Muscle of back (tissue), 11 donors: ENCODE data around the gene SYTL2. TPM values are rescaled to one million over a fixed set of nuclear protein-coding genes. Genes with fewer than 3 reads are reported as not detected.

ENCODE experiments used
- DNase-seq, 3 donors: peaks; one replicate each; pipeline versions ENCODE4 v3.0.0 to v3.0.0-alpha.2; 2013
- polyA plus RNA-seq, 10 donors: library from polyadenylated mRNA; unstranded; fragments of 120-200 nt; gene quantifications; one replicate each; pipeline ENCODE4 v1.2.1, GENCODE V29; 2013; ENCODE audit not compliant: insufficient read length in 10 of 10

Gene SYTL2
- polyA plus RNA-seq, 10 donors = 48.8 to 134 (median 81.9) TPM

DNA sequence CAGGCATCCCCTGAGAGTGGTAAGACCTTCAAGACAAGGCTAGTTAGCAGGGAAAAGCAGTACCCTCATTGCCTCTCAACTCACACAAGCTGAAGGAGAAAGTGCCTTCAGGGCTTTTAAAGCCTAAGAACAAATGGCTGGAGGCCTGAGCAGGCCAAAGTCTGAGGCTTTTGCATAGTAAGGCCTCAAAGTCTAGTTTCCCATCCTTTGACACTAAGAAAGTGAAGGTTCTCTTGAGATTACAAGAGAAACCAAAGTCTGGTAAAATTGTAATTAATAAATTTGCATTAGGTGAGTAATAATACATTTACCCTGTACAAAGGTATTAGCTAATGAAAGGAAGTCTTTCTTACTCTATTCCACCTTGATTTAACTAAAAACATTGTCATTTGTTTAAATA, 78.0 kb downstream of the SYTL2 start:
- no peak for DNase-seq

DNA sequence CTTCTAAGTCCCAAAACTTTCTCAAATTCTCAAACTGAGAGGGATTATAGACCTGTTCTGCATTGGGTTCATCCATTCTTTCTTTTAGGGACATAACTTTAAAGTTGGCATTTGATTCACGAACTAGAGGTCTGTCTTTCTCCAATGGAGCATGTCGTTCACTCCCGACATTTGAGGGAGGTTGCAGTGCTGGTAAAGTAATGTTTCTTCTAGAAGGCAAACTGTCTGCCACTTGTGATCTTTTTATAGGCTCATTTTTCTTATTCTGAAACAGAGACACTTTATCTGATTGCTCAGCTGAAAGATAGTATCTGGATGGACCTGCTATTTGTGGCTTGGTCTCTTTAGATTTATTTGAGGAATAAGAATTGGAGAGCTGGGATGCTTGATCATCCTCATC, 84.6 kb downstream of the SYTL2 start:
- DNase-seq = no peak

DNA sequence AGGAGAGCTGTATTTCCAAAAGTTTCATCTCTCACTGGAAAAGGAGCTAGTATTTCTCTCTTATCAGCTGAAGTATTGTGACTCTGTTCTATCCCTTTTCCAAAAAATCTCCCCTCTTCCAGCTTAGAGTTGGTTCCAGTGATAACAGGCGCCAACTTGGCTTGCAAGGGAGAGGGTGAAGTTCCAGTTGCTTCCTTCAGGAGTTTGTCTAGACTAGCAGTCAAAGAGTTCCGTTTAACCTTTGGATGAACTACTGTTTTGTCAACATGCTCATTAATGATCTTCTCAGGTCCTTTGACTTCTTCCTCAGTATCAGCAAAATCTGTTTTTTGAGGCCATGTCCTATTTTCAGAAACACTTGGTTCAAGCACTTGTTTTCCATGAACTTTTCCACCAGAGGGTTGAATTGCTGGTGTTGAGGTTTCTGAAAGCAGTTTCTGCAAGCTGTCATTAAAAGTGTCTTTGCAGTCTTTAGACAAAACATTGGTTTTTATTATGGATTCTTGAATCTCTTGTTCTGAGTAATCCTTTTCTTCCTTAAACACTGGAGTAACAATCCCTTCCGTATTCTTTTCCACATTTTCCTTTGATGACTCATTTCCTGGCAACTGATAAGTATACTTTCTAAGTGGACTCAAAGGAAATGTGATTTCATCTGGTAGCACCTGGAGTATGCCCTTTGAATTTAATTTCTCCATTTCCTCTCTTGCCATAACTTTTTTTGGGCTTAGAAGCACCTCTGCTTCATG, 85.3 kb downstream of the SYTL2 start:
- peak in 1 of 3 donors; percentile 85 for DNase-seq

DNA sequence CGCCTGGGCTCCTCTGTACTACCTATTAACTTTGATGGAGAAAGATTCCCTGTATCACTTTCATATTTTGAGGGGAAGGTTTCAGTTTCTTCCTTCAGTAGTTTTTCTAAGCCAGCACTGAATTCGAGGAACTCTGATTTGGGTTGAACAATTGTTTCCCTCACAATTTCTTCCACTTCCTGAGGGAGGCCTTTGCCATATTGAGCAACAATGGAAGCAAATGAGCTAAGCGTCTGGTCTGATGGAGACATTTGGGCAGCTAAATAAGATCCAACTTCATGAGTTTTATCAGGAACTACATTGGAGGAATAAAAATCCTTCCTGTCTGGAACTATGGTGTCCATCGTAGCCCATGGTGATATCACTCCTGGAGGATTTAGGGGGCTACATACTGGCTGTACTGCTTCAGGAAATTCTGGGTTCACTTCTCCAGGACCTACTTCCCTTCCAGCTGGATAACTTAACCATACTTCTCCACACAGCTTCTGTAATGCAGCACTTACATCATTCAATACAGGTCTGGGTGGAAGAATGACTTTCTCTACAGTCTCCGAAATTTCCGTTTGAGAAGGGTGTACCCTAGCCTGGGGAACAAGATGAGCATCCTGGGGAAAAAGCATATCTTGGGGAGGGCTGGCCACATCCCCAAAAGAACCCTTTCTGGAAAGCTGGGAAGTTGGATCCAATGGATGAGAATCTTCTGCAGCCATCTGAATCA, 86.0 kb downstream of the SYTL2 start:
- no peak for DNase-seq

DNA sequence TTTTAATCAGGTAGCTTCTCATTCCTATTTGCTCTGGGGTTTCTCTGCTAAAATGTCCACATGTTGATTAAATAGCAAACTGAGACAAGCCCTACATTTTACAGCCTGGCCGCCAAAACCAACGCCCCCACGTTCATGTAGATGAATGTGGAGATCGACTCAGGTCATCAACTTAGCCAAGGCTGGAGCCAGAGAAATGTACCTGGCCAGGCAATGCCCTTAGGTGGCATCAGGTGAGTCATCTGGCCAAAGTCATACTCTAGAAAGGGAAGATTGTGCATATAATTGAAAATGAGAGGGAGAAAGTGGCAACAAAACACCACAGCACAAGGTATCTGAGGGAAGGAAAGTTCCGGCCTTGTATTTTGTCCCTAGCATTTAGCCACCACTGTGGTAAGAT, 87.9 kb downstream of the SYTL2 start:
- no peak for DNase-seq

DNA sequence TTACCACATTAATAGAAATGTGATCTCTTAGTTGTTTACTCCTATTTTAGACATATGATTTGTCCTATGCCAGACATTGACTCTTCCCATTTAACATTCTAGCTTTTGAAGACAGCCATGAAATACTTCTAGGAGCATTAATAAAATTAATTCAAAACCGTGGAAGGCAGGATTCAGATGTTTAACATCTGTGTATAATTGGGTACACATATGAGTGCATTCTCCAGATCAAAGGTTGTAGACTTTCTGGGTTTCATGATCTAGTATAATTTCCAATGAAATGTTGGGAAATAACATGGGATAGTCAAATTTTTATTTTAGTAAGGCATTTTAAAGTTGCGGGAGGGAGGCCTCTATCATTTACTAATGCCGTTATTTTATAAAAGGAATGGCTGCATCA, 89.8 kb downstream of the SYTL2 start:
- no peak for DNase-seq

DNA sequence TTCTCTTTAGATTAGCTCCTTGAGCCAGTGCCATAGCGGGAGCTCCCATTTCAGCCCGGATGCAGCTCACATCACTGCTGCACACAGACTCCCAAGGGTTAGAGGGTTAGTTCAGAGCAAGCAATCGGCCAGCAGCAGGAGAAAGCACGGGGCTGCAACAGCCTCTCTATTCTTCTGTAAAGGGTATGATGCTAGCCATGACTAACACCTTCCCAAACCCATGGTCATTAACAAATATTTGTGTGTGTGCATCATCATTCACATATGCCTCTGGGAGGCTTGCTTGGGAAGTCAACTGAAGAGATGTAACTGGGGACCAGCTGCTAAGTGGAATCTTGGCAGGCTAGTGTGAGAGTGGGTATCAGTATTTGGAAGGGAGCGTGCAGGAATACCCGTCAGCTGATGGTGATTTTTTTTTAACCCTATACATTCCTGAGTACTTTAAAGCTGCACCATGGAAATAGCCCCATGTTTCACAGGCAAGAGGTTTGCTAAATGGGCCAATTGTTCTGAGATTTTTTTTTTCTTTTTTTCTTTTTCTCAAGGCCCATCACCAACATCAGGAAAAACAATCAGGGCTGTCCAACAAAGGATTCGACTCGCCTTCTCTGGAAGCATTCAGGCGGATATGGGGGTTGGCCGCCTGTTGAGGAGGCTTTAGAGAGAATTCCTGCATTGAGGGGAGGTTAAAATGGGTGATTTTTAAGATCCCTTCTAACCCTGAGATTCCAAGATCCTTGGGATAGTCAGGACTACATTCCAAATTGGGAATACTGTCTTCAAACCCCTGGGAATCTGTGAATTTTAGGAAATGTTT, 91.7 kb downstream of the SYTL2 start:
- peak; percentile 79 to 99 (median 89) for DNase-seq

DNA sequence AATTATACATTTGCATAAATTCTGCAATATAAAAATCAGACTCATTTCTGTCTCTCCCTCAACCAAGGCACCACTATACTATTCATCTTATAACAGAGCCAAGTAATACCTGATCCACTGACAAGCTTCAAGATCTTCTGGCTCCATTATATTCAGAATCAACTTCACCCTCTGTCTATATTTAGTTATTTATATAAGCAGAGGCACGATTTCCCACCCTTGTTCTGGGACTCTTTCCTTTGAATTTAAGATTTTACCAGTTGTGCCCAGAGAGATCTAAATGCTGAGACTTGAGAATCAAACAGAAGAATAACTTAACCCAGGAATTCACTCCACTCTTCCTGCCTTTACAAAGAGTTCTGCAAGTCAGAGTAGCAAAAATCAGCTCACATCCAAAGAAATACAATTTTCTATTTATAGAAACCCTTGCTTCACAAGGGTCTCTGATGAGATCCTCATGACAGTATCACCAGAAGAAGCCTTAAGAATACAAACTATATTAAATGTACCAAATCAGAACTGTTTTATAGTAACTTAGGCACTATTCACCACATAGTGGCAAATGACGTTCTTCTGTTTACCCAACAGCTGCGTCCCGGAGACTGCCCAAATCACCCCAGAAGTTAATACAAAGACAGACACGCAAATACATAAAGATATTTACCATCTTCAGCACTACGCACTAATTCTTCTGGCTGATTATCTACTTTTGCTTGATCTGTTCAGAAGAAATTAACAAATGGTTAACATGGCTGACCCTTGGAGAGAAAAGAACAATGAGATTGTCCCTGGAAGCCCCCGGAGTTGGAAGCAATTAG, 92.6 kb downstream of the SYTL2 start:
- peak in 1 of 3 donors; percentile 32 for DNase-seq

DNA sequence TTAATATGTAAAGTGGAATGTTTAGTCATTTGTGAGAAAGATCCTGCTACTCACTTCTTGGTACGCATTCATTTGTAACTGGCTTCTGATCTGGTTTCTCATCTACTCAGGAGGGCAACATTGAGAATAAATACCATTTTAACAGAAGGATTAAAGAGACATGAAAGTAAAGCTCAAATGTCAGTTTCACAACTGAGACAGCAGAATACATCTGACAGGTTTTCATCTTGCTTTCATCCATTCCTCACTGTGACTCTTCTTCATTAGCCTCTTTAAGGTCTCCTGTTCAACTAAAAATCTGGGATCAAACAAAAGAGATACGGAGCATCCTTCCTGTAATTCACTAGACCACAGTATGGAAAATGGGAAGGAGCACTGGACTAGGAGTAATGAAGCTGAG, 93.5 kb downstream of the SYTL2 start:
- DNase-seq = no peak

DNA sequence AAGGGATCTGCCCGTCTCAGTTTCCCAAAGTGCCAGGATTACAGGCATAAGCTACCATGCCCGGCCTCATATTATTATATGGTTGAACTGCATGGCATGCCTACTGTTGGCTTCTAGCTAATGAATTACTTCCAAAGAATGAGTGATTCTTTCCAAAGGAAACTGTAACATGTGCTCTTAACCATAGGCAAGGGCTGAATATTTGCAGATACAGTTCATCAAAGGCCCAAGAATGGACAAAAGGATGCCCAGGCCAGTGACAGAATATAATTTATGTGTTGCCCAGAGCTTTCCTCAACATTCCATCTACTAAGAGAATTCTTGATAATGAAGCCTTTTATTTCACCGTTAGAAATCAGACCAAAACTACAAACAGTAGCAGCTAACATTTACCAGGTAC, 98.0 kb downstream of the SYTL2 start:
- DNase-seq = no peak

DNA sequence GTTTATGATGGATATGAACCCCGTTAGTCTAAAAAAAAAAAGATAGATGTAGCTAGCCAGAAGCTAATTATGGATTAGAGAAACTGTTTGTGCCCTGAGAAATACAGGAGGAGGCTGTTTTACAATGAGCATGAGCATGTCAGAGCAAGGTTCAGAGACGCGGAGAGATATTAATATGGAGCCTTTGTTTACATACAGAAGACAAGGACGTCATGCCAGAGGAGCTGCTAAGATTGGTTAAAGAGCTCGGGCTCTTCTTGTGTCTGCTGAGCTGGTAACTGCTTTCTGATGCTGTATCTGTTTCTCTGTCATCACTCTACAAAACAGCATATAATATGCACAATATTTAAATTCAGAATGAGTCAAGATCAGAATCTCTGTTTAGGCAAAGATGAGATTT, 100.0 kb downstream of the SYTL2 start:
- DNase-seq = no peak

DNA sequence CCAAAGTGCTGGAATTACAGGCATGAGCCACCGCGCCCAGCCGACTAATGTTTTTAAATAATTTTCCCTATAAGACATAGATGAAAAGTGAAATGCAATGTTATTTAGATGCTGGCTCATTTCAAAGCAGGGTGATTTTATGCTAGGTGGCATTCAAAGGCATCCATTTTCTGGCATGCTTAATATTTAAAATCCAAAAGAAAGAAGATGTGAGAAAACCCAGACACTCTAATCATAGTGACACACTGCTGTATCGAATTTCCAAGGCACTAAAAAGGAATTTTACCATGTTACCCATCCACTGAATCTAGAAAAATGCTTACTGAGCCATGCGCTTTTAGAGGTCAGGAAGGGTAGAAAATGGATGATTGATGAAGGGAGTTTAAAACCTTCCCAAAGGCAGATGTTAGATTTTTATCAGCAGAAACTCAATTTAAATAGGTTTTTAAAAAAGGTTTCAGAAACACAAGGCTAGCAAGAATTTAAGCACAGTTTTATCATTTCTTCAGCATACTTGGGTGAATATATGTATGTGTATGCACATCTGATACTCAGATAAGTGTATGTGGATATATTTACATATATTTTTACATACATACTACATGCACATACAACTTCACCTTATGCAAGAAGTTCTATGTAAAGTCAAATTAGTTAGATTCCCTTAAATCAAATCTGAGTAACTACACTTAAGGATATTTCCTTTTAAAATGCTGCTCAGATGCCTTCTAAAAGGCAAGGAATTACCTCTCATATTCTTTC, 100.8 kb downstream of the SYTL2 start:
- no peak for DNase-seq

DNA sequence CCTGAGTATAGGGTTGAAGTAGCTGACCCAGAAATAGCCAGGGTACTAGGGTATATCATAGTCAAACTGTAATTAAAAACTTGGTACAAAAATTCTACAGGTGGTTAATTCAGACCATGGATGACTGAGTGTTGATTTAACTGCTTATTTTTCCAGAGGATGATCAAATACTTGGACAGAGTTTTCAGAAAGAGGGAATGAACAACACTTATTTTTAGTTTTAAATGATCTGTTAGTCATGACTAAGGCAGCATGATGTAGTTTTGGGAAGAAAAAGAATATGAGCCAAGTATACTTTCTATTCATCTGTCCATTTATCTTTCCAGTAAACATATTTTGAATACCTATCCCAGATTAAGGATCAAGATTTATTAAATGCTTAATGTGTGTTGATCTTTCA, 105.1 kb downstream of the SYTL2 start:
- no peak for DNase-seq

DNA sequence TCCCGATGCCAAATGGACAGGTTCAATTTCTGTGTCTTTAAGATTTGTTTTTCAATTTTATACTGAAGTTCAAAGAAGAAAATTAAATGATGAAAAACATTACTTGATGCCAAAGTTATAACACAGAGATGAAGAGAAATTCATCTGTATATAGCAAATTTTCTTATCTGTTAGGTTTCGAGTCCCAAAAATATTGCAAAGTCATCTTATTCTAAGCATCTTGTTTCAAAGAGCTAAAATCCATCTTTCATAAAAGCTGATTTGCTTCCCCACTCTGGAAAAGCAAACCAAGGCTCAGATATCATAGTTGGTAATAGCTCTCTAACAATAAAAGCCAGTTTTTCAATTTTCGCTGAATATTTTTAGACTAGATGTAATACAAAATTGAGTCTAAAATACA, 106.0 kb downstream of the SYTL2 start:
- DNase-seq = no peak

DNA sequence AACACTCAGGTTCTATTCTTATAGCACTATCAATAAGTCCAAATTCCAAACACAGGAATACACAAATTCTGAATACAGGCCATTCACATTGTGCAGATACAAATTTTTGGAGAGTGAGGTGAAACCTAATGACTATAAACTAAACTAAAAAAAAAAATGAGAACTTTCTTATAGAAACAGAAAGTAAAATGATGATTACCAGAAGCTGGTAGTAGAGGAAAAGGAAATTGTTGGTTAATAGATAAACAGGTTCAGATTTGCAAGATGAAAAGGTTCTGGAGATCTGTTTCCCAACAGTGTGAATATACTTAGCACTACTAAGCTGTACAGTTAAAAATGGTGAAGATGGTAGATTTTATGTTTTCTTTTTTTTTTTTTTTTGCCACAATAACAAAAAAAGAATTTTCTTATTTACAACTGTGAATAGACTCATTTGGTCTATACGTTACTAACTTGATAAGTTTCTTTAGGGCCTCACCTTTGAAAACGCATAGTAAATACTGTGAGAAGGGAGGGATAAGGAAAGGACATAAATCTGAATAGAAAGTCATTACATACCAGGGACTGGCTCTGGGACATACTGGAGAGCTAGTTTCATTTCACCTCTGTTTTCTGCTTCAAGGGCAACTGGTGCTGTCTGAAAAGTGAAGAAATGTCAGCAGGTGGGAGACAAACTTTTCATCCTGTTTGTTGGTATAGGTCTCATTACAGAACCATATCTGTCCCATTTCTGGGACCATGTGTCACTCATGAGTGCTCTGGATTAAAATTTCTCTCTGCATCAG, 110.8 kb downstream of the SYTL2 start:
- DNase-seq = no peak

DNA sequence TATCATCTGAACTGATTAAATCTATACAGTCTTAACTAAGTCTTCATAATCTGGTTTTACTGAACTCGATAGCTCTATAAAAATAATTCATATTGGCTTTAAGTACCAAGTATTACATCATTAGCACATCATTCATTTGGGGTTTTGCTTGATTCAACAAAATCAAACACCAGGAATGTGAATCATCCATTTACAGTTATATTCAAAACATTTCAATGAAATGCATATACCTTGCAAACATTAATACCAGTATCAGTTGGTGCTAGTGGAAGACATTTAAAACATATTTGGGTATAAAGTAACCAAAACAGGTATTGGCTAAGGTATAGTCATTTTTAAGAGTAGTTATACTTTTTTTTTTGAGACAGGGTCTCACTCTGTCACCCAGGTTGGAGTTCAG, 112.7 kb downstream of the SYTL2 start:
- no peak for DNase-seq

DNA sequence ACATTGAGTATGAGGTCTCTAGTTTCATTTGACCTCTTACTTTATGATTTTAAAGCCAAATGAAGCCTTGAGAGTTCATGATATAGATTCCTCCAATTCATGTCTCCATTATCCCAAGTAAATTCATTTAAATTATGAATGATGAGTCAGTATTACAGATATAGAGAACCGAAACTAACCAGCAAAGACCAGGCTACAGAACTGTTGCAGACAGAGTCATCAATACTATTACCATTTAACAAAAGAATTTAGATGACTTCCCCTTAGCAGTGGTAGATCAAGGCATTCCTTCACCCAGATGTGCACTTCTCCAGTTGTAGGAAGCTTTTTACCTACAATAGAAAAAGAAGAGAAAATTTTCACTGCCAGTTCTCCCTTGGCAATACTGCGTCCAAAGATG, 113.2 kb downstream of the SYTL2 start:
- DNase-seq = no peak

DNA sequence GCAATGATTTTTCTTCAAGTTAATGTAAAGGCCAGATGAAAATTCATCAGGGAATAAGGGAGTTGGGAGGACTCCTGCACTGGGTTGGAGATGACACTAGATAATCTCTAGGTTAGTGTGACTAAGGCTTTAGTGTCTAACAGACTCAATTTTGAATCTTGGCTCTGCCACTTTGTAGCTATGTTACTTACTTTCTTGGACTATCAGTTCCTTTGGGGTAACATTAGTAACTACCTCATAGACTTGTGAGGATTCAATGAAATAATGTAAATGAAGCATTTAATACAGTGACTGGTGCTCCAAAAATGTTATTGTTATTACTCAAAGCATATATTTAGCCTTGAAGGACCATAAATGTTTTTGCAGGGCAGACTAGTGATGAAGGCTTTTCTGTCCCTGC, 115.4 kb downstream of the SYTL2 start:
- DNase-seq = no peak

DNA sequence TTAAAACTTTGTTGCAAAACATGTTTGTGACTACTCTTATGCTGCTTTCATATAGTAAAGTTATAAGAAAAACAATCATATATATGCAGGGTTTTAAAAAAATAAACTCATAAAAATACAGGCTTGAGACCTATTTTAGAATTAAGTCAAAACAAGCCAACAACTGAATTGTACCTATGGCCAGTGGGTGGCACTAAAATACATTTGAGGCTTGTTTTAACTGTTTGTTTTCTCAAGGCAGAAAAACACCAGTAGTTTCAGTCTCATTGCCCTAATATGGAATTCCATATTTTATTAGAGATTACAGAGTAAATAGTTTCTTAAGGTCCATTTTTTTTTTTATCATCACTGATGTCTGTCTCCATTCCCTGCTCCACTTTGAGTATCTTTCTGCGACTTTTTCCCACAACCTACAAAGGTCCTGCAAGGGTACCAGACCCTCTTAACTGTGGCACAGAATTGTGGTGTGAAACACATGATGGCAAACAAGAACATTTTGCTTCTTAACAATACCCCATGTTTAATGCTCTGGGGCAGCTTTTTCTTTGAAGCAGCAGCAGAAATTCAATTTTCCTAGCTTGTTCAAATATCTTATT, 116.5 kb downstream of the SYTL2 start:
- DNase-seq = peak in 2 of 3 donors; percentile 24 to 39
